ENCODE data around the gene EPHA5.
A peak's percentile ranks its signal among the peaks of the same experiment; 100 is the strongest.

DNA sequence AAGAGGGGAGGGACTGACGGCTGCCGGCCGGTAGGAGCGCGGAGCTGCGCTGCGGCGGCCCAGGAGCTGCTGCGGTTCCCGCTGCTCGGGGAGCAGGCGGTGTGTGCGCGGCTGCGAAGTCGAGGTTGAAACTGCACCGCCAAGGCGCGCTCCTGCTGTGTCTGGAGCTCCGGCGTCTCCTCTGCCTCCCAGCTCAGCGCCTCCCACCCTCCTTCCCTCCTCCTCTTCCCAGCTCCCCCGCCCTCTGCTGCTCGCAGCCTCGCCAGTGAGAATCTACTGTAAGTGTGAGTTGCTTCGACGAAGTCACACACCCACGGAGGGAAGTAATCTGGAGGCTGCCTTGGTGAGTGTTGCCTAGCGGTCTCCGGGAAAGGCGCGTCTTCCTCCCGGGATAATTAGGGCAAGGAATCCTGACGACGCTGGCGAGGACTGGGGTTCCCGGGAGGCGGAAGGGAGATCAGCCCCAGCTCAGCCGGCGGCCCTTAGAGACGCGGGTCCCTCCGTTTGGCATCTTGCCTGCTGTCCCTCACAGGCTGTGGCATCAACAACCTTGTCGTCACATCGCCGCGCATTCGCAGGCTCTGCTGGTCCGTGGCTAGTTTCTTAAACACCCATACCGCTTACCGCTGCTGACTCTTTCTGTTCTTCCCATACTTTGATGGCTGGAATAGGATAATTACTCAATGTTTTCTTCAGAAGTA is at the start of gene EPHA5:
- TF ChIP-seq POLR2A (IDR thresholded peaks at IDR 0.05) (no peak), CTCF (IDR thresholded peaks at IDR 0.05) (no peak), POLR2AphosphoS5 (IDR thresholded peaks at IDR 0.05; ENCODE audit: insufficient read depth in 1 of 2, low read depth in 1 of 2) (peak in 1 of 2 donors; percentile 73)

Measured in vagina (tissue), 2 donors.